NCI-H1417 (cell line): ENCODE data around the gene ARHGAP23.
"Not testable (repeated sequence)": the region's sequence is repeated elsewhere in the genome, so short reads cannot be mapped to it uniquely, and the experiment has no call there.

Source experiments
- DNase-seq, 3 experiments: peaks; one replicate each; lab custom pipeline; 2025; lab: John Stamatoyannopoulos, UW

Gene ARHGAP23

GRCh38 chr17:38460082-38460715 is 31.9 kb downstream of the ARHGAP23 start:
- DNase-seq, result peak in 1 of 3 experiments; percentile 39

GRCh38 chr17:38460716-38461630 is 32.7 kb downstream of the ARHGAP23 start:
- DNase-seq, result no peak

DNA sequence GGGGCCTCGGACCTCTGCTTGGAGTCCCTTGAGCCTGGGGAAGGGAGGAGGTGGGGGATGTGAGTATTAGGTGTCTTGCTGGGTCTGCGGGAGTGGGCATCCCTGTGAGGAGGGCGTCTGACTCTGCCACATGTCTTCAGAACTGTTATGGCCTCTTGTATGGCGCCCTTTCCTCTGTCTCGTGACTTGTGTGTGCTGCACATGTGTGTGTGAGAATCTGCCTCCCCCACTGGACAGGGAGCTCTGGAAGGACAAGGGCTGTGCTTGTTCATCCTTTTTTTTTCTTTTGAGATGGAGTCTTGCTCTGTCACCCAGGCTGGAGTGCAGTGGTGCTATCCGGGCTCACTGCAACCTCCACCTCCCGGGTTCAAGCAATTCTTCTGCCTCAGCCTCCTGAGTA is 33.4 kb downstream of the ARHGAP23 start:
- no peak for DNase-seq

DNA sequence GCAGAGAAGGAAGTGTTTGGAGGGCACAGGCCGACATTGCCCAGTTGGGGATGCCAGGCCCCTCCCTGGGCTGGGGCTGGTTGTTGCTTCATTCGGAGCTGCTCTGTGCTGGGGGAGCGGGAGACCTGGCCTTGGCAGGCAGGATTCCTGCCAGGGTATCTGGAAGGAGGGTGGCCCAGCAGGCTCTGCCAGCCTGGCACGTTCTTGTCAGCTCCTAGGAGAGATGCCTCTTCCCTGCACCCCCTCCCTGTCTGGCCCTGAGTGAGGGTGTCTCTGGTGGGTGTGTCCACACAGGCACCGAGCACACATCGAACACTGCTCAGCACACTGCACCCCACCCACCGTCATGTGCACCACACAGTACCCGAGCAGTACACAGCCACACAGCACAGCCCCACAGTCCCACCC is 35.2 kb downstream of the ARHGAP23 start:
- DNase-seq, result no peak

DNA sequence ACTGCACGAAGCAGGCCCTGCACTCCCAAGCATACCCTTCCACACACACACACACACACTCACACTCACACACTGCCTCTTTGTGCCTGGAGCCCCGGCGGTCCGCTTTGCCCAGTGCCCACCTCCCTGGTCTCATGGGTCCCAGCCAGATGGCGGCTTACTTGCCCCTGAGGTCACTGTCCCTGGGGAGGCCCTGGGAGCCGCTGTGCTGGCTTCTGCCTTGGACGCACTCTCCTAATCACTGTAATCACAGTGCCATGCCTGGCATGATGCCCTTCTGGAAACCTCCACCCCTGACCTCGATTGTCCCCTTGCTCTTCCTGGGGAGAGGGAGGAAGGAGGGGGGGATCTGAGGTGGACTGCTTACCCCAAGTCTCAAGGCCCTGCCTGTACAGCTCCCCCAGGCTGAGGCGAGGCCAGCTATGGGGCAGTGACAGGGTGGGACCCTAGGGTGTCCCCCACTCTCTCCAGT is 36.0 kb downstream of the ARHGAP23 start:
- DNase-seq, result no peak

- DNase-seq, result peak; percentile 30 to 76 (median 62)
Measured at GRCh38 chr17:38464723-38465390, 36.6 kb downstream of the ARHGAP23 start.

GRCh38 chr17:38465391-38466345 is 37.4 kb downstream of the ARHGAP23 start:
- DNase-seq, result no peak

- DNase-seq, result no peak
Measured at GRCh38 chr17:38466346-38467315, 38.4 kb downstream of the ARHGAP23 start.

GRCh38 chr17:38467491-38467890 is 39.2 kb downstream of the ARHGAP23 start:
- DNase-seq, result no peak

DNA sequence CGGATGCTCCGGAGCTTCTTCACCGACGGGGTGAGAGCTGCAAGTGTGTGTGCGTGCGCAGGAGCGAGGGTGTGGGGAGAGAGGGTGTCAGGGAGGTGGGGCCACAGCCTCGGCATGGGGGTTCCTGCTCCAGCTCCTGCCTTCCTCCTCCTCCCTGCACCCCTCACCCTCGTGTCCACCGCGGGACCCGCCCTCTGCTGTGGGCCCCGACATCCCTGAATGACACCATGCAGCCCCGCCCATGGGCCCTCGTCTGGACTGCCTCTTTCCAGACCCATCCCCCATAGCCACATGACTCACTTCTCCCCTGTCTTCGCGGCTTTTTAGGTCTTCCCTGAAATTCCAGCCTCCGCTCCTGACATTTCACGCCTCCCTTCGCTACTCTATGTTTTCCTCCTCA is 41.6 kb downstream of the ARHGAP23 start:
- DNase-seq, result no peak

- not testable (repeated sequence) for DNase-seq
Measured at GRCh38 chr17:38471253-38471652, 43.0 kb downstream of the ARHGAP23 start.

- DNase-seq, result peak in 1 of 3 experiments; percentile 21
Measured at GRCh38 chr17:38474666-38475065, 46.4 kb downstream of the ARHGAP23 start.

- no peak for DNase-seq
Measured at GRCh38 chr17:38476549-38476948, 48.3 kb downstream of the ARHGAP23 start.

DNA sequence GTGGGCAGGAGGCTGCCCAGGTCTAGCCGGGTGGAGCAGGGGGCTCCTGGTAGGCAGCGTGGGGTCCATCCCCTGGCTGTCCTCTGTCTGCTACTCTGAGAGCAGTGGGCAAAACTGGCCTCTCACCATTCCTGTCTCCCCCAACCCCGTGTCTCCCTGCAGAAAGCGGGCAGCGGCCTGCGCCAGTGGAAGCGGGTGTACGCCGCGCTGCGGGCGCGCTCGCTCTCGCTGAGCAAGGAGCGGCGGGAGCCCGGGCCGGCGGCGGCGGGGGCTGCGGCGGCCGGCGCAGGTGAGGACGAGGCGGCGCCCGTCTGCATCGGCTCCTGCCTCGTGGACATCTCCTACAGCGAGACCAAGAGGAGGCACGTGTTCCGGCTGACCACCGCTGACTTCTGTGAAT is 49.2 kb downstream of the ARHGAP23 start:
- DNase-seq, result not testable (repeated sequence)

DNA sequence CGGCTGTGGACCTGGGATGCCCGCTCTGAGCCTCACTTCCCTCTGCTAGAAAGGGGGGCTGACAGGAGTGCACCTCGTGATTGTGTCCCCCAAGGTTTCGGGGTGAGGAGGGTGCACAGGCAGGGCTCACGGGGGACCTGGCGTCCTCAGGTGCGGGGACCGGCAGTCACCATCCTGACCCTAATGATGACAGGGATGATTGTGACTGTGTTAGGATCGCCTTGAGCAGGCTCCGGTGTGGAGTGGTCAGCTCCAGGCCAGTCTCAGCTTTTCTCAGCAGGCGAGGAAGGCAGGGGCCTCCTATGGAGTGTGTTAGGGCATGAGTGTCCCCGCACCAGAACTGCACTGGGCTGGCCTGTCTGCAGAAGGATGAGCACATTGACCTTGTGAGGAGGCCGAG is 49.7 kb downstream of the ARHGAP23 start:
- DNase-seq, result not testable (repeated sequence)

GRCh38 chr17:38478667-38479066 is 50.4 kb downstream of the ARHGAP23 start:
- DNase-seq, result not testable (repeated sequence)

DNA sequence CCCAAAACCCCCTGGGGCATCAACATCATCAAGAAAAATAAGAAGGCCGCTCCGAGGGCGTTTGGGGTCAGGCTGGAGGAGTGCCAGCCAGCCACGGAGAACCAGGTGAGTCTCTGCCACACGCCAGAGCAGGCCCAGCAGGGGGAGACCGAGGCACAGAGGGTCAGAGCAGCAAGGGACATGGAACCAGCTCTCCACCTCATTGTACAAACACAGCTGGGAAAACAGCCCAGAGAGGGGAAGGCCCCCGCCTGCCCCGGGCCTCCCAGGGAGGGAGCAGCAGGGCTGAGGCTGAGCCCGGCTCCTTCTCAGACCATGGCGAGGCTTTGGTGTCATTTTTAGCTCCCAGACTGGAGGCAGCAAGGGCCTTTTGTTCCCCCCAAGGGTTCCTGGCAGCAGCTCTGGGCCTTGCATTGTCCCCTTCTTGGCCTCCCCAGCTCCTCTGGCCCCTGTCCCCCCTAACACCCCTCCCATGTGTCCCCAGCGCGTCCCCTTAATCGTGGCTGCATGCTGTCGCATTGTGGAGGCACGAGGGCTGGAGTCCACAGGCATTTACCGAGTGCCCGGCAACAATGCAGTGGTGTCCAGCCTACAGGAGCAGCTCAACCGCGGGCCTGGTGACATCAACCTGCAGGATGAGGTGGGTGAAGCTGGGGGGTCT is 53.9 kb downstream of the ARHGAP23 start:
- peak in 2 of 3 experiments; percentile 40 to 74 for DNase-seq

- DNase-seq, result not testable (repeated sequence)
Measured at GRCh38 chr17:38482700-38483043, 54.4 kb downstream of the ARHGAP23 start.
